GM19023 (cell line): ENCODE data around the gene TSPAN5.
"Not testable (repeated sequence)": the region's sequence is repeated elsewhere in the genome, so short reads cannot be mapped to it uniquely, and the experiment has no call there.

Source experiments
- ATAC-seq: cut with Tn5 transposase; IDR thresholded peaks from one replicate; pipeline ENCODE4 v1.9.1; 2021; ENCODE audit warnings: mild to moderate bottlenecking, moderate library complexity; ENCODE audit not compliant: unreplicated experiment

Gene TSPAN5

DNA sequence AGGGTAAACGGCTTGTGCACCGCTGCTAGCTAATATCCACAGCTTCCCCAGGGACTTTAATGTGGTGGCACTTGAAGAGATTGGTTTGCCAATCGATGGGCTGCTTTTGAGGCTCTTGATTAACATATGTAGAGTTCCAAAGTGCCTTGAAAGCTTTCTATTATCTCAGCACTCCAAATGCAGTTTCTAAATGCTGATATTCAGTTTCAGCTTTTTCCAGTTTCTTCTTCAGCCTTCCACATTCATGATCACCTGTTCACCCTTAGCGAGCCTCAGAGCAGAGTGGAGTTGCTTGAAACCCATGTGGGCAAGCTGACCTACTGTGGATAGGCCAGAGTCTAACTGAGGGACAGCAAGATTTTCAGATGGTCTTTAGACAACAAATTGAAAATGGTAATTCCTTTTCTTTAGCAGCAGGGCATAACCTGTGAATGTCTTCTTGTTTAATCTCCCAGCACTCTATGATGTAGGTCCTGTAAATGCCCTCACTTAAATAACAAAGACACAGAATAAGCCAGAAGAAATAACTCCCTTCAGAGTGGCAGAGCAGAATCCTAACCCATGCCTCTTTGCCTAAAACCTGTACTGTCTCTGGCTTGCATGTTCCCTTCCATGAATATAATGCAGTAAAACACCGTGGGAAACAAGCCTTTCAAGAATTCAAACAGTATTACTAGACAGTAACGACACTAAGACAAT is 99.8 kb downstream of the TSPAN5 start:
- ATAC-seq, result no peak

DNA sequence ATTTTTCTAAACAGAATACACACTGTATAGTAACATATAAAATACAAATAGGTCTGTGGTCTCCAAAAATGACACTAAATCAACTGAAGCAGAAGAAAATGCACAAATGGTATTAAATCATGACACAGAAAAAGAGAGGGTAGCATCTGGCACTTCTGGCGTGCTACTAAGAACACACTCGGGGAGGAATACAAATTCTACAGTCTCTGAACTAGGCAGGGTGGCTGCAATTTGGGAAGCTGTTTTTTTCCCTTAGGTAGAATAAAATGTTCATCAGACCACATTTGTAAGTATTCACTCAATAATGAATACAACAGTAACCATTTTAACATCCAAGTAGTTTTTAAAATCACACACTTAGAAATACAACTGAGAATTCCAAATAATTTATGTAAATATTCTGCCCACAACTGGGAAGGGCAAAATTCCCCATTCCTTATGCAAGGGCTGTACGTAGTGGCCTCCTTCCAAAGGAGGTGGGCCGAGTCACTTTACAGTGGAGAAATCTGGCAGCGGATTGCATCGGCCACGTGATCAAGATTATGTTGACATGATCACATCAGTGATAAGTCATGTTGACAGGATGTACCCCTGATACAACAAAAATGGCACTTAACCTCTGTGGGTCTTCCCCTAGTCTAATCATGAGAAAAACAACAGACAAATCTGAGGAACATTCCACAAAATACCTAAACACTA is 101.1 kb downstream of the TSPAN5 start:
- ATAC-seq, result no peak

DNA sequence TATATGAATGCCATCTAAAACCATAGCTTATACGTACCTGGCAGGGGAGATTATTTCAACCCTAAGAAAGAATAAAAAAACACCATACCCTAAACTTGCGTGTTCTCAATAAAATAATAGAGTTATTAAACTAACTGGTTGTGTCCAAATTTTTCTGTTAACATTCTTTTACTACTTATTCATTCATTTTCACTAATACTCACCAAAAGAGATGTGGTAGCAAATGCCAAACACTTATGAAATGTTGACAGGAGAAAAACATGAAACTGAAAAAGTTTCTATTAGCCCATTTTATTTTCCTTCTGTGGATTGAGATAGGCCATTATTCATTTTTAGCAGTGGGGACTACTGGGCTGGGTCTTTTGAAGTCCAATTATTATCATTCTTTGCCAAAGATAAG is 102.0 kb downstream of the TSPAN5 start:
- no peak for ATAC-seq

DNA sequence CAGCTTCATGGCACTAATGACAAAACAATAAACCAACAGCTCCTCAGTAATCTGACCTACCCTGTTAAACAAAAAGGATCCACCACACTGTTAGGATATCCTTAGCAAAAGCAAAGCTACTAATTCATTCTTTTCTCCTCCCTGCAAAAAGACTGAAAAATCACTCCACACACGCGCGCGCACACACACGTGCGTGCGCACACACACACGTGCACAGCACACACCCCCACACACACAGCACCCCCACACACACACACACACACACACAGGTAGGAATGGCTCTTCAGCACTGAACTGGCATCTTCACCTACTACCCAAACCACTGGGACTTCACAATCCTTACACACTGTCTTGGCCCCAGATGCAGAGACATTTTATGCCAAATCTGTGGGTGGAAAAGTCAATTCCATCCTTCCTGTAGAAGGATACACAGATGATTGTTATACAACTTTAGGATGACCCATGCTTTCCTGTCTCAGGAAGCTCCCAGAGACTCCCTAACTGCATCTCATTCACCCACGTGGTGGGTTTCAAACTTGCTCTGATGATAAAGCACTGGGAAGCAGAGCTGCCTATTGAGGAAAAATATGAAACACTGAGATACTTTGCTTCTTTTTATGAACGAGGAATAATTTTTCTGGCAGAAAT is 102.5 kb downstream of the TSPAN5 start:
- no peak for ATAC-seq

DNA sequence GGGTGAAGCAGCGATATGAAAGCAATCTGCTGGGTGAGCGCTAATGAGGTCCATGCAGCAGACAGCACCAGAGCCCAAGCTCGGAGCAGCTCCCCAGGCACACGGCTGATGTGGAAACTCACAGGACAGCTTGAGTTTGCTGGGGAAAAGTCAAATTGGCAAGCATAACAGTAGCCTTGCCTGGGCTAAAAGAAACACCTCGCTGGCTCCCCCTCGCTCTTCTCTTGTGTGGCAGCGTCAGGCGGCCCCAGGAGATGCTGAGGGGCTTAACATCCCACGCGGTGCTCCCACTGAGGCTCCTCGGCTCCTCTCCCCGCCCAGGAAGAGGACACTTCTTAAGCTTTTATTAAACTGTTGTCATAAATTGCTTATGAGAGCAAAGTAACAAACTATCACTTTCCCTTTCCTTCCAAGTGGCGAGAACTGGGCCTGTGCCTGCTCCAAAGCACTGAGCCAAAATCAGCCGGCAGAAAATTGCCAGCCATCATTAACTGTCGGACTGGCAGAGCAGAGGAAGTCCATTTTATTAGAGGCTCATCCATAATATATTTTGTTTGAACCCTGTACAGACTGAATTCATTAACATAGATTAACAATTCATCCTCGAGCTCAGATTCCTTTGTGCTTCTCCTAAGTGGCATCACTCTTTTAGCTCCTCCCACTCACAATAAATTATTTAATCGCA is 111.4 kb downstream of the TSPAN5 start:
- no peak for ATAC-seq

DNA sequence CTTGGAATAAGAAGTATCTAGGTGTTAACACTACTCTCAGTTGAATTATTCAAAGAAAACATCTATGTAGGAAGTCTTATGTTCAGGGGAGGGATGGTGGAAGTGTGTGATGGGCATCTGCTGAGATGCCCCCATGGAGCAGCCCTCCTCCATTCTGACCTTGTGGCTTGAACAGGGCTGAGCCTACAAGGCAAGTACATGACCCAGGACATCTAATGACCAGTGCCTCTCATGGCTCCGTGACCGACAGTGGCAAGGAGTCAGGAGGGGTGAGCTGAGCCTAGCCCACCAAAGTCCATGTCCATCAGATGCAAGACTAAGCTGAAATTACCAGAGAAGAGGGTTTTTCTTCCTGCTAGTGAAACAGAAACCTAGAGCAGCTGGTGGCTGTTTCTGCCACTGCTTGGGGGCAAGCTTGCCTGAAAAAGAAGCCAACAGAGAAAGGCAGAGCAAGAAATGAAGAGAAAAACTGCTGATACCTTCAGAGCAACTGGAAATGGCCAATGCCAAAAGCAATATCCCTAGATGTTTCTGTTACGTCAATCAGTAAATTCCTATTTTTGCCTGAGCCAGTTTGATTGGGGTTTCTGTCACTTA is 113.5 kb downstream of the TSPAN5 start:
- no peak for ATAC-seq

DNA sequence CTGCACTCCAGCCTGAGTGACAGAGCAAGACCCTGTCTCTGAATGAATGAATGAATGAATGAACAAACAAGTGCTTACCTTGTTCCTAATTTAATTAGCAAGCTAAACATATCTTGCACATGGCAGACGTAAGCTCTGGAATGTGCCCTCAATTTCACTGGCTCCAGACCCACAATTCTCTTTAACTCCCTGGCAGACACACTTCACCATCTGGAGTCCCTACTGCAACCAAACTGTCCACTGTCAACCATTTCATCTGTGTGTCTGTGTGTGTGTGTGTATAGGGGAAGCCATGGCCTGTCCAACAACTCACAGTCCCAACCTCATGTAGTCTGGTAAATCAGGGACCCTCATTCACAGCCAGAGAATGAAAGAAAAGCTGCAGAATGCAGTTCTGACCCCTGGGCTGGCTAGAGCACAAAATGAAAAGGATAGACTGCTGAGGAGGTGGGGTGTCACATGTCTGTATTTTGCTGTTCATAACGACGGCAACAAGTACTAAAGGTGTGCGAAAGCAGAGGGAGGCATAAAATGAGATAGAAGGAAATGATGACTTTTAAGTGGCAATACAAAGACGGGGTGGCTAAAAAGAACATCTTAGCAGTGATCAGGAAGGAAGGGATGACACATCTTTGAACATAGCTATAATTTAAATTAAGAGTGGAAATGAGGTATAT is 114.1 kb downstream of the TSPAN5 start:
- ATAC-seq, result no peak

DNA sequence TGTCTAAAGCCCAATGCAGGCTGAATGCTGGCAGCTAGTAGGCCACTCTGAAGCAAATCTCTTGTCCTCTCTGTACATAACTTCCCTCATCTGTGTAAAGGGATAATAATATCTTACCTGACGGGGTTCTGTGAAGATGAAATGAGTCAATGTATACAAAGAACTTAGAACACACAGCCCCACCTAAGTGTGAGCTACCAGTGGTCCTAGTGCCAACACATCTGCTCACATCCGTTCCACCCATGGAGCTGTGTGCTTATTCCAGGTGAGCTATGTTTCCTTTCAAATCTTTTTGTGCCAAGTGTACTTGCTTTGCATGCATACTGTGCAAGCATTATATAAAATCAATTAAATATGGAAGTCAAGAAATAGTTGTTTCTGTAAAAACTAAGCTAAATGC is 116.4 kb downstream of the TSPAN5 start:
- no peak for ATAC-seq

DNA sequence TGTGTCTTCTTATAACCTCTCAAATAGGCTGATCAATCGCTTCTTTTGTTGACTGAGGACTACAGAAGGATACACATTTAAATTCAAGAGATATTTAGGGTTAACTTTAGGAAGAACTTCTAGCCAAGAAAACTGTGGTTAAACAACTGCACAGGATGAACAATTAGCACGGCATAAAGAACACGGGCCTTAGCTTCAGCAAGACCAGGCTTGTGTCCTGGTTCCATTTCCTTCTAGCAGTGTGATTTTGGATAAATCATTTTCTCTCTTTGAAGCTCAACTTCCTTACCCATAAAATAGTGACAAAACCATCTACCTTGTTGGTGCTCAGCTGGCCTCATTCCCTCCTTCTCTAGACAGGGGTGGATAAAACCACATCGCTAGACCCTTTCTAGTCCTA is 117.6 kb downstream of the TSPAN5 start:
- ATAC-seq, result no peak

DNA sequence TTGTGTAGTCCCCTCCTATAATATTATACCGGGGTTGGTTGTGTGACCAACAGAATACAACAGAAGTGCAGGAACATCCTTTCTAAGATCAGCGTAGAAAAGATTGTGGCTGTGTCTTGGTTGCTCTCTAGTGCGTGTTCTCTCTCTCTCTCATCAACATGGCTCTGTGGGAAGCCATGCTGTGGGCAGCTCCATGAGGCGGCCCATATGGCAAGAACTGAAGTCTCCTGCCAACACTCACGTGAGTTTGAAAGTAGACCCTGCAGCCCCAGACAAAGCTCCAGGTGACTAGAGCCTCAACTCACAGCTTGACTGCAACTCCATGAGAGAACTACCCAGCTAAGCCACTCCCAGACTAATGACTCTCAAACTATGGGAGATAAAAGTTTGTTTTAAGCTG is 118.7 kb downstream of the TSPAN5 start:
- ATAC-seq, result no peak

DNA sequence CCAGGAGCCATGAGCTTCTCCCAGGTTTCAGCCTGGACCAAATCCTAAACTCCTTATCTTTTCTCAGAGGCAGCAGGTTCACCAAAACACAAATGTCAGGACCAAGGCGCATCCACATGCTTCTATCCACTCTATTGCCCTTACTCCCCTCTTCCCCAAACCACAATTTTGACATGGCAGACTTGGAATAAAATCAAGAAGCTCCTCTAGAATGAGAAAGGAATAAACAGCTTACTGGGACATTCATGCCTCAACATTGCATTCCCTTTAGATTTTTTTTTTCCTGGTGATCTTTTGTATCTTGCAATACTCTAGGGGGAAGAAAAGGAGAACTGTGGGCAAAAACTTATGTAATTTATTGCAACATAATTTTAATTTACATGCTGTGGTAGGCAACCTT is 119.1 kb downstream of the TSPAN5 start:
- ATAC-seq, result no peak

DNA sequence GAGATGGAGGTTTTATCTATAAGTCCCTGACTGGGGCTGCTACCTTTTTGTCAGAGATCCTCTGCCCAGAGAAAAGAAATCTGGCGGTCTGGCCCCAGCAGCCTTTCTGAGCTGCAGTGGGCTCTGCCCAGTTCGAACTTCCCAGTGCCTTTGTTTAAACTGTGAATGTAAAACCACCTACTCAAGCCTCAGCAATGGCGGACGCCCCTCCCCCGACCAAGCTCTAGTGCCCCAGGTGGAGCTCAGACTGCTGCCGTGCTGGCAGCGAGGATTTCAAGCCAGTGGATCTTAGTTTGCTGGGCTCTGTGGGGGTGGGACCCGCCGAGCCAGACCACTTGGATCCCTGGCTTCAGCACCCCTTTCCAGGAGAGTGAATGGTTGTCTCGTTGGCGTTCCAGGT is 121.8 kb downstream of the TSPAN5 start:
- no peak for ATAC-seq

DNA sequence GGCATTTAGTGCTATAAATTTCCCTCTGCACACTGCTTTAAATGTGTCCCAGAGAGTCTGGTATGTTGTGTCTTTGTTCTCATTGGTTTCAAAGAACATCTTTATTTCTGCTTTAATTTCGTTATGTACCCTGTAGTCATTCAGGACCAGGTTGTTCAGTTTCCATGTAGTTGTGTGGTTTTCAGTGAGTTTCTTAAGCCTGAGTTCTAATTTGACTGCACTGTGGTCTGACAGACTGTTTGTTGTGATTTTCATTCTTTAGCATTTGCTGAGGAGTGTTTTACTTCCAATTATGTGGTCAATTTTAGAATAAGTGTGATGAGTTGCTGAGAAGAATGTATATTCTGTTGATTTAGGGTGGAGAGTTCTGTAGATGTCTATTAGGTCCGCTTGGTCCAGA is 124.3 kb downstream of the TSPAN5 start:
- not testable (repeated sequence) for ATAC-seq

DNA sequence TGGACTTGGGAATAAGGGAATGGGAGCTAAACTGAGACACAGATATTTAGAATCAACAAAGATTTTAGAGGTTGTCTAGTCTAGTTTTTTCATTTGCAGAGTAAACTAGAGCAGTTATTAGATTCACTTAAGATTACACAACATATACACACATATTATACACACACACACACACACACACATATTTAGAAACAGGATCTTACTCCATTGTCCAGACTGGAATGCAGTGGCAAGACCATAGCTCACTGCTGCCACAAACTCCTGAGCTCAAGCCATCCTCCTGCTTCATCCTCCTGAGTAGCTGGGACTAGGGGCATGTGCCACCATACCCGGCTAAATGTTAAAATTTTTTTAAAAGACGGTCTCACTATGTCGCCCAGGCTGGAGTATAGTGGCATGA is 127.8 kb downstream of the TSPAN5 start:
- no peak for ATAC-seq

DNA sequence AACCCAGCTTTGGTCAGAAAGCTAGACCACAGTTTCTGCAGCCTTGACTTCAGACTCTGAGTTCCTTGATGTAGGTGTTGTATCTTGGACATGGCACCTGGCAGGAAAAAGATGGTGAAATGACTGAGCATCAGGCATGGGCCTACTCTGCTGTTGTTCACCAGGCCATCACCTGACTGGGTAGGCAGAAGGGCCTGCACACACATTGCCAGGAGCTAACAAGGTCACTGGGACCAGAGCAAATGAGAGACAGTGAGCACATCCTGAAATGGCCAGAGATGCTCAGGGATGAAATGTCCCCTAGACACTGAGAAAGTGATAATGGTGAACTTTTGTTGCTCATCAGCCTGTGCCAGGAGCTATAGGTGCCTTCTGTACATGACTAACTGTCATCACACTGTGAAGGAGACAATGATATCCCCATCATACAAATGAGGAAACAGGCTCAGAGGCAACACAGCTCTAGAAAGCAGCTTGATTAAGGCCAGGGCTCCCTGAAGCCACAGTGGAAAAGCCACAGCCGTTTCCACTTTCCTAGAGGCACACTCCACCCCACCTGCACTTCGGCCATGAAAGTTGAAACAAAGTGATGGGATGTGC is 128.3 kb downstream of the TSPAN5 start:
- no peak for ATAC-seq

DNA sequence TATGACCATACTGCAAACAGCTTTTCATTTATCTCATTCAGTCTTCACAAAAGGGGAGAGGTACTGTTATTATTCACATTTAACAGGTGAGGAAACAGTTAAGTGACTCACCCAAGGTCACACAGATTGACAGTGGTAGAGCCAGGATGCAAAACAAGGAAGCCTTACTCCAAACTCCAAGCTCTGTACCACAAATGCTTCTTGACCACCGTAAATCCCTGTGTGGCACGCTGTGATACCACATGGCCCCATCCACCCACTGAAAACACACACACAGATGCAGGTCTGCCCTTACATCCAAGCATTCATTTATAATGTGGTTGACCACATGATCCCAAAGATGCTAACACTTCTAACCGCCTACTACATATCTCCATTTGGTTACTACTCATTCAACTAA is 129.5 kb downstream of the TSPAN5 start:
- ATAC-seq, result no peak

DNA sequence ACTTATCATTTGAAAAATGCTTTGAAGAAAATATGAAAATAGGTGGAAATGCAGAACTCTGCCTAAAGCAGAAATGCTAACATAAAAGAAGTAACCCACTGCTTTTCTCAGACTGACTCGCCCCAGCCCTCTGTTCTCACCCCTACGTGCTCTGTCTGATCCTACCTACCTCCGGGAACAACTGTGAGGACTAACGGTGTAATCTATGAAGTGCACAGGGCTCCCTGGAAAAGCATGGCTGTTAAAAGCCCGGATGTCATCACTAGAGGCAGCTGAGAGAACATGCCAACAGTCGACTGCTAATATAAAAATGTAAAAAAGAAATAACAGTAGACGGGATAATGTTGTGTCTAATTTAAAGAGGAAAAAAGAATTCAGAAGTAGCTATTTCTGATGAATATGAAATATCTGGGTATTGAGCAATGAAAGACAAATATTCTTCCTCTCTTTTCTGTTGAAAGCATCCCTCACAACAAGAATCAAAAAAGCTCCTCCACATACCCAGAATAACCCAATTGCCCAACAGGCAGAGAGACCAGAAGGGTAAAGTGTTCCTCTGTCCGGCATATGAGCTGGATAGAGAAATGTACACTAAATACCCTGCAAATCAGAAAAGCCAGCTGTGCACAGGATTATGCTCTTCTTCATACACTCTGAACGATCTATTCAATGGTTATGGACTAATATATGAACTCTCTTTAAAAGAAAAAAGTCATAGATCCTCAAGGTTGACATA is 130.7 kb downstream of the TSPAN5 start:
- no peak for ATAC-seq

DNA sequence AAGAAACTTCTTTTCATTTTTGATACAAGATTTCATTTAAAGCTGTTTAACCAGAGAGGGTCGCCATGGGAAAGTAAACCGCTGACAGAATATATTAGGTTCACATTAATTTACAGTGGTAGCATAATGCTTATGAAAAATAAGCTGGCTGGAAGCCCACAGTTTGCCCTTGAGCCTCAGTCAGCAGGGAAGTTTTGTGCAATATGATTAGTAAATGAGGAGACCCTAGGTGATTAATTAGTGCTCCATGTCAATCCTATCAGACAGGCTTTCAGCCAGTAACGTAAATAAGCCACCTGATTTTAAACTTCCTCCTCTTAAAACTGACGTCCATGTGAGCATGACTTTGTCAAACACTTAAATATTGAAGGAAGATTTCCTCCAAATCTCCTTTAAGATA is 134.2 kb downstream of the TSPAN5 start:
- ATAC-seq, result no peak

DNA sequence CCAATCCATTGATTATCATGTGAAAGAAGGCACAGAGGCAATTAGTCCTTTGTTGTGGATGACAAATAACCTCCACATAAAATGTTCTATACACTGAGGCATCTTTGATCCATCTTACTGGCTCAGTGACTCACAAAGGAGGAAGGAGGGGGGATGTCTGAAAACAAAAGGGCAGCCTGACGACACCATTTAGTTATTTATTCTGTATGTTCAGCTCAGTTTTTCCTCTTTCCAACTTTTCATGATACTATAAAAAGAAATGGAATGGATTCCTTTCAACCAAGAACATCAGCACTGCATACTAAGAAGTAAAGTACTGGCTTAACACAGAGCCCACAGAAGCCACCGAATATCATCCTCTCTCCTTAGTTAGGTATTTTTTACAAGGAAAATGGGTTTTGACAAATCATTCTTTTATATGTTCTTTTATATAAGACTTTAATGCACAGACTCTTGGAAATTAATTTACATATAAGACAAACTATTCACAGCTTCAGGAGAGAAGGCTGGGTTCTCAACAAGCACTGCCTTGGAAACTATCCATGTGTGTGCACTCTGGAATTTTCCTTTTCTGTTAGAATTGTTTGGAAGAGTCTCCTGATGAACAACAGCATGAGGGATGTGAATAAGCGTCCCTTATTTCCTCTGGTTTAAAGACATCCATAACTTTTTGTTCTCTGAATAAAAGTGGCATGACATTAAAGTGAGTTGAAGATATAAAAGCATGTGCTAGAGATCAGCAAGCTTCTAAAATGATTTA is 135.6 kb downstream of the TSPAN5 start:
- ATAC-seq, result no peak
